VCaP (cell line): ENCODE results near the gene DGKH.
"Not testable (repeated sequence)": the region's sequence is repeated elsewhere in the genome, so short reads cannot be mapped to it uniquely, and the experiment has no call there.

Experiments
- H3K27ac ChIP-seq: fragments of 450-650 bp; 2 replicates; pipeline ENCODE4 v1.5.1; 2017
- TF ChIP-seq, protein P1 (sequence below): fragments of 450-650 bp; conservative IDR thresholded peaks from 2 replicates; pipeline ENCODE4 v1.5.1; 2017; ENCODE audit warnings: mild to moderate bottlenecking, moderate library complexity

The DGKH gene

DNA sequence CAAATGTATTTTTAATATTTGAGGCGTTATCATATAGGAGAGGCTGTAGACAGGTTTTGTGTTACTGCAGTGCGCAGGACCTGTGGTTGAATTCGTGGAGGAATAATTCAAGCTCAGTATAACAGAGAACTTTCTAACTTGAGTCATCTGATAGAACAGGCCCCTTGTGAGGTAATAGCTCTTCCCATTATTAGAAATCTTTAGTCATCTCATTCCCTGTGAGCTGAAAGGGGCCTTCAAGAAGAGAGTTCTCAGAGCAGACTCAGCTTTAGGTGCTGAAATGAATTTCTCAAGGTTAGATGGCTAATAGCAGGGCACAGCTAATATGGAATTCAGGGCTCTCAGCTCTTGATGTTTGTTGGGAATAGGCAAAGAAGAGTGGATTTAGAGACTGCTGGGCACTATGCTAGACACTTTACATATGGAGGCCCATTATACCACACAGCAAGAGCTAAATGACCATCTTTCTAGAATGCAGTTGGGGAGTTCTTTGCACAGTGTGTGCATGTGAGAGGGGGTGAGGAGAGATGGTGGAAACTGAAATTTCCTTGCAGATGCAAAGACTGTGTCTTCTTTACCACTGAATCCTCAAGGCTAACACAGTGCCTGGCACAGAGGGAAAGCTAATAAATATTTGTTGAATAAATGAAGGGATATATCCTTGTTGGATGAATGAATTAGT is 89.5 kb downstream of the DGKH start:
- no peak overlapping the region for H3K27ac ChIP-seq
- TF ChIP-seq, protein P1, sequence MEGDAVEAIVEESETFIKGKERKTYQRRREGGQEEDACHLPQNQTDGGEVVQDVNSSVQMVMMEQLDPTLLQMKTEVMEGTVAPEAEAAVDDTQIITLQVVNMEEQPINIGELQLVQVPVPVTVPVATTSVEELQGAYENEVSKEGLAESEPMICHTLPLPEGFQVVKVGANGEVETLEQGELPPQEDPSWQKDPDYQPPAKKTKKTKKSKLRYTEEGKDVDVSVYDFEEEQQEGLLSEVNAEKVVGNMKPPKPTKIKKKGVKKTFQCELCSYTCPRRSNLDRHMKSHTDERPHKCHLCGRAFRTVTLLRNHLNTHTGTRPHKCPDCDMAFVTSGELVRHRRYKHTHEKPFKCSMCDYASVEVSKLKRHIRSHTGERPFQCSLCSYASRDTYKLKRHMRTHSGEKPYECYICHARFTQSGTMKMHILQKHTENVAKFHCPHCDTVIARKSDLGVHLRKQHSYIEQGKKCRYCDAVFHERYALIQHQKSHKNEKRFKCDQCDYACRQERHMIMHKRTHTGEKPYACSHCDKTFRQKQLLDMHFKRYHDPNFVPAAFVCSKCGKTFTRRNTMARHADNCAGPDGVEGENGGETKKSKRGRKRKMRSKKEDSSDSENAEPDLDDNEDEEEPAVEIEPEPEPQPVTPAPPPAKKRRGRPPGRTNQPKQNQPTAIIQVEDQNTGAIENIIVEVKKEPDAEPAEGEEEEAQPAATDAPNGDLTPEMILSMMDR, result no peak

DNA sequence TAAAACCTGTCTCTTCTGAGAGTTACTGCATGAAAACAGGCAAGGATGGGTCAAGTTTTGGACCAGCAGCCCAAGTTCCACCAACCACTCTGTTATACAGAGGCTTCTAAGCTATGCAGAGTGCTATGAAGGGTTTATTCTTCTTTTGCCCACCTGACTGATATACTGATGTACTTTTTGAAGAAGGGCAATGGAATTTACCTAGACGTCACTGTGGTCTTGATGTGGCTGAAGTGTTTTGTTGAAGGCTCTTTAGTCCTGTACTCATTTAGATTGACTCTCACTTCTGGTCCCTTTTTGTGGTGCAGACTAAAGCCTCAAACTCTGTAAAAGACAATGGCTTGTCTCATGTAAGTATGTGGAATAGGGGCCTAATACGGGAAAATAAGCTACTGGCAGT is 92.0 kb downstream of the DGKH start:
- H3K27ac ChIP-seq, result no peak overlapping the region
- TF ChIP-seq, protein P1, result no peak

DNA sequence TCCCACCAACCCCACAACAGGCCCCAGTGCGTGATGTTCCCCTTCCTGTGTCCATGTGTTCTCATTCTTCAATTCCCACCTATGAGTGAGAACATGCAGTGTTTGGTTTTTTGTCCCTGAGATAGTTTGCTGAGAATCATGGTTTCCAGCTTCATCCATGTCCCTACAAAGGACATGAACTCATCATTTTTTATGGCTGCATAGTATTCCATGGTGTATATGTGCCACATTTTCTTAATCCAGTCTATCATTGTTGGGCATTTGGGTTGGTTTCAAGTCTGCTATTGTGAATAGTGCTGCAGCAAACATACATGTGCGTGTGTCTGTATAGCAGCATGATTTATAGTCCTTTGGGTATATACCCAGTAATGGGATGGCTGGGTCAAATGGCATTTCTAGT is 92.6 kb downstream of the DGKH start:
- H3K27ac ChIP-seq, result not testable (repeated sequence)

DNA sequence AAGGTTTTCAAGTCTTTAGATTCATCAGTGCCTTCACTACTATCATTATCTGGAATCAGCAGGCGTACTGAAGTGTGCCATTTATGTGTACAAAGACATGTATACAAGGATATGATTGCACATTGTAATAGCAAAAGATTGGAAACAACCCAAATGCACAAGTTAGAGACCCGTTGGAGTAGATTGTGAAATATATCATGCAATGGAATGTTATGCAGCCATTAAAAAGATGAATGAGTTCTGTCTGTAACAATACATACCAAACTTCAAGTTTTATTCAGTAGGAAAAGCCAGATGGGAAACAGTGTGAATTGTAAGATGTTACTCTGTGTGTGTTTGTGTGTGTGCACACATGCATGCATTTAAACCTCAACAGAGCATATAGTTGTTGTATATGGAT is 97.9 kb downstream of the DGKH start:
- TF ChIP-seq, protein P1, result no peak
- no peak overlapping the region for H3K27ac ChIP-seq

DNA sequence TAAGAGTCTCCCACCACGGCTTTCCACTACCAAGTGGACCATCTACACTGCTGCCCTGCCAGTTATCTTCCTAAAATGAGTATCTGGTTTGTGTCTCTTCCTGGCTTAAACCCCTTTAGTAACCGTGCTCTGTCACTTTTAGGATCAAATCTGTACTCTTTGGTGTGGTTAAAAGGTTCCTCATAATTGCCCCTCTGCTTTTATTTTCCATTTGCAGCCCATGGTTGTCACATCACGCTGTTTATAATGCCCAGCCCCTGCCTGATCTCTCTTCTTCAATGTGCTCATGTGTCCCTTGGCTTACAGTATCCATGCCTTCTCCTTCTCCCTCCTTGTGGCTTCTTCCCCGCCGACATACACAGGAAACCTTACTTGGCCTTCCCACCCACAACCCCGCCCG is 100.1 kb downstream of the DGKH start:
- no peak overlapping the region for H3K27ac ChIP-seq
- TF ChIP-seq, protein P1, result no peak

DNA sequence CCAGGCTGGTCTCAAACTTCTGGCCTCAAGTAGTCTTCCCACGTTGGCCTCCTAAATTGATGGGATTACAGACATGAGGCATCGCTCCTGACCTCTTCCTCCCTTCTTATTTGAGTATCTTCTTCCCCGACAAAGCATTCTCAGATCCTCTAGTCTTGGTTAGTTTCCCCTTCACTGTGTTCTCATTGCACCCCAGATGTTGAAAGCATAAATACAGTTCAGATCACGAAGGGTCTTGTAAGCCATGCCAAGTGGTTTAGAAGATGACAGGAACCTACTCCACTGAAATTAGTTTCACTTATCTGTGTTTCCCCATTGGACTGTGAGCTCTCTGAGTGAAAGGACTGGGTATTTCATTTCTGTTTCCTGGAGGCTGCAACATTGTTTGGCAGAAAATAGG is 100.7 kb downstream of the DGKH start:
- TF ChIP-seq, protein P1, result no peak
- H3K27ac ChIP-seq, result no peak overlapping the region; the same call in 1 of the 2 replicates

DNA sequence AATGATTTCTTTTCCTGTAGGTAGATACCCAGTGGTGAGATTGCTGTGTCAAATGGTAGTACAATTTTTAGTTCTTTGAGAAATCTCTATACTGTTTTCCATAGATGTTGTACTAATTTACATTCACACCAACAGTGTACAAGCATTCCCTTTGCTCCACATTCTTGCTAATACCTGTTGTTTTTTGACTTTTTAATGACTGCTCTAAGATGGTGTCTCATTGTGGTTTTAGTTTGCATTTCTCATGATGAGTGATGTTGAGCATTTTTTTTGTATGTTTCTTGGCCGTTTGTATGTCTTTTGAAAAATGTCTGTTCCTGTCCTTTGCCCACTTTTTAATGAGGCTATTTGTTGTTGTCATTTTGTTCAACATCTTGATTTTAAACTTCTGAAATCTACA is 103.3 kb downstream of the DGKH start:
- H3K27ac ChIP-seq, result no peak overlapping the region
- TF ChIP-seq, protein P1, result no peak

DNA sequence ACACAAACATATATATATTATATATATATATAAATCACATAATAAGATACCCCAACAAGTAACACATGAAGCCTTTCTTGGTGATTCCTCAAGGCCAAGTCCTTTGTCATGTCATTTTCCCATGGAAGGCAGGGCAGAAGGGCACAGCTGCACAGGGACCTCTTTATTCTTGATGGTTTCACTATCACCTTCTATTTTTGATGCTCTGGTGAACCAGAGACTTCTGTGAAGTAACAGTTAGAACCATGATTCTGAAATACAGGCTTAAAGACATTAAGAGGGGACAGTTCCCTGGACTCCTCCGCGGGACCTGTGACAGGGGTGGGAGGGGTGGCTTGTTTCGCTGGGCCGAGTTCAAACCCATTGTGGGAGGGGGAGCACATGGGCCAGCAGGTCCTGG is 104.0 kb downstream of the DGKH start:
- TF ChIP-seq, protein P1, result no peak
- H3K27ac ChIP-seq, result peak overlapping the region; percentile 79
